Germinal center (tissue), 1 donor: ENCODE results near the gene TMEM120B.
"Not testable (repeated sequence)": the region's sequence is repeated elsewhere in the genome, so short reads cannot be mapped to it uniquely, and the experiment has no call there.

Source experiments
- DNase-seq: peaks from one replicate; pipeline ENCODE4 v3.0.0; 2012; ENCODE audit warnings: mixed read lengths, low spot score

Gene TMEM120B

DNA sequence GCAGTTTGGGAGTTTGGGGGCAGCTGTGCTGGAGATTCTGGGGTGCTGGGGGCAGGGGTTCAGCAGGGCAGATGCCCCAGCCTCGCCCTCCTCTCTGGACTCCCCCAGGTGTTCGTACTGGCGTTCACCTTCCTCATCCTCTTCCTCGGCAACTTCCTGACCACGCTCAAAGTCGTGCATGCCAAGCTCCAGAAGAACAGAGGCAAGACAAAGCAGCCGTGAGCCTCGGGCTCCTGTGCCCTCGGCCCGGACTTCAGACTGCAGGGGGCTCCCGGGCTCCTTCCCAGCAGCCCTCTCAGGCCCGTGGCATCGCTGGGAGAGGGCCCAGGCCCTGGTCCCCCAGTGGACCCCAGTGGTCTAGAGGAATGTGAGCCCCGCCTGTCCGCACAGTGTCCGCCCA, 62.9 kb downstream of the TMEM120B start:
- no peak for DNase-seq

DNA sequence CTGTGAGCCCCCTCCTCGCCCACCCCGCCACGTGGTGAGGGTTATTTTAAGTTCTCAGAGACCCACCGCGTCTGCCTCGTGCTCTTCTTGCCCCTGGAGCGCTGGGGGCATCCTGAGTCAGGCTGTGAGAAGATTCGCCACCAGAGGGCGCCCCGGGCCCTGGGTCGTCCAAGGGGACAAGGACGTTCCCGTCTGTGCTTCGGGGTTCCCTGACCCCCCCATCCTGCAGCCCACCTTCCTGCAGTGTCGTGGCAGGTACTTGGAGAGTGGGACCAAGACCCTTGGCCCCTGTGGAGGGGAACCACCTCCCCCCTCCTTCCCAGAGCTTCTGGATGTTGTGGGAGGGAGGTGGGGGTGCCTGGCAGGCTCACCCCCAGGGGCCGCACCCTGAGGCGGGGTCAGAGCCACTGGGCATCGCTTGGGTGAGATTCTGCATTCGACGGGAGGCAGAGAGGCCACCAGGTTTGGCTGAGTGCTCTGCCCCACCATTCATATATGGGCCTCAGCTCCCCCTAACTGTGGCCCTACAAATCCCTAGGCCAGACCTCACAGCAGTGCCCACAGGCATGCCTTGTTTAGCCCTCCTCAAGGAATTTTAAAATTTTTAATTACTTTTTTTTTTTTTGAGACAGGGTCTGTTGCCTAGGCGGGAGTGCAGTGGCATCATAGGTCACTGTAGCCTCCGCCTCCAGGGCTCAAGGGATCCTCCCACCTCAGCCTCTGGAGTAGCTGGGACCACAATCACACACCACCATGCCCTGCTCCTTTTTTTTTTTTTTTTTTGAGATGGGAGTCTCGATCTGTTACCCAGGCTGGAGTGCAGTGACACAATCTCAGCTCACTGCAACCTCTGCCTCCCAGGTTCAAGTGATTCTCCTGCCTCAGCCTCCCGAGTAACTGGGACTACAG, 63.9 kb downstream of the TMEM120B start:
- peak; percentile 87 for DNase-seq

DNA sequence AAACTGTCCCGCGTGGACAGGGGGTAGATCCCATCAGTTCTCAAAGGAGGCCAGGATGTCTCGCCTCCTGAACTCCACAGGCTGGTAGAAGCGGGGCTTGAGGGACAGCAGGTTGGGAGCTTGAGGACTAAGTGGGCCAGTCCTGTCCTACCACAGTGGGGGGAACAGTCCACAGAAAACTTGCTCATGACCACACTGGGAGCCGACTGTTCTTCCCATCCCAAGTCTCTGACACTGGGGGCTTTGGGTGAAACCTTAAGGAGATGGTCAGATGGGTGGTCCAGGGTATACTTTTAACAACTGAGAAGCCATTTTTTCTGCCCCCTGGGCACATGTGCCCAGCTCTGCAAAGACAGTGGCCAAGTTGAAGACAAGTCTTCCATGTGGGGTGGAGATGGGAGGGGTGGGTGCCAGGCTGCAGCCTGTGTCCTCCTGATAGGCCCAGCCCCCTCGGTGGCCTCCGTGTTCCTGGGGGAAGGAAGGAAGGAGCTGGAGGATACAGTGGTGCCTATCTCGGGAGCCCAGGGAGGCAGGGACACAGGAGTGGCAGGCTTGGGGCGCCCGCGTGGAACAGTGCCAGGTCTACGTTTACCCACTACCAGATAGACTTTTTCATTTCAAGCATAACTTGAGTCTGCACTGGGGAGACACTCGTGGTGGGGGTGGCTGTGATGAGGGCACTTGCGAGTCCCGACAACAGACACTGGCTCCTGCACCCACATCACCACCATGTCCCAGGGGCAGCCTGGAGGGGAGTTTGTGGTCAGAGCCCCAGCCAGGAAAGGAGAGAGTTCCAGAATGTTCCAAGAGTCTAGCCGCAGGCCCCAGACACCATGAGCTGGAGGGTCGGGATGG, 66.2 kb downstream of the TMEM120B start:
- DNase-seq: no peak

DNA sequence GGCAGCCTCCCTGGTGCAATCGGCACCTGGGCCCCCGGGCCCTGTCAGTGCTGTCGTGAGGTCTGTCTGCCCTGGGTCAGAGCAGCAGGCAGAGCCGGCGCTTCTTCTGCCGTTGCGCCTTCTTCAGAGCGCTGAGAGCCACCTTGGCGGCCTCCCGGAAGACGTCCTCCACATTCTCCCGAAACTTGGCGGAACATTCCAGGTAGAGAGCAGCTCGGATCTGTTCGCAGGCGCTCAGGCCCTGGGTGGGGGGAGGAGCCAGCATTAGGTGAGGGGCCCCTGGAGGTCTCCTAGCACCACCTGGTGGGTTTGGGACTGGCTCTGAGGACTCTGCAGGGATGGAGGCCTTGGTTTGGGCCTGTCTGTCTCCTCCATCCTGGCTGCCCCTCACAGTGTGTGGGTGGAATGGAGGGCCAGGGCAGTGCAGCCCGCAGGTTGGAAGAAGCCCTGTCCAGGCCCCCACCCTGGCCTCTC, 66.9 kb downstream of the TMEM120B start:
- no peak for DNase-seq

DNA sequence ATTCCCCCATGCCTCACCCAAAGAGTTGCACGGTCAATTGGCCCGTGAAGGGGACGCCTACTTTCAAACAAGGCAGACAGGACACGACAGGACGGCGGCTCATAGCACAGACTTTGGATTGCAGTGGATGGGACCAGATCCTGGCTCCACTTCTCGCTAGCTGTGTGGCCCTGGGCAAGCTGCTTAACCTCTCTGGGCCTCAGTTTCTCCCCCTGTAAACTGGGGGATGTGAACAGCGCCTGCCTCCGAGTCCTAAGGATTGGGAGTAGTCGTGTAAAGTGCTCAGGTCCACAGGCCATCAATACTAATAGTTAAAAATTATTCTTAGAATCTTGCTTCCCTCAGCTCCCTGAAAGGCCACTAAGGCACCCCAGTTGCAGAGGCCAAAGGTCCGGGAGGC, 67.9 kb downstream of the TMEM120B start:
- no peak for DNase-seq

DNA sequence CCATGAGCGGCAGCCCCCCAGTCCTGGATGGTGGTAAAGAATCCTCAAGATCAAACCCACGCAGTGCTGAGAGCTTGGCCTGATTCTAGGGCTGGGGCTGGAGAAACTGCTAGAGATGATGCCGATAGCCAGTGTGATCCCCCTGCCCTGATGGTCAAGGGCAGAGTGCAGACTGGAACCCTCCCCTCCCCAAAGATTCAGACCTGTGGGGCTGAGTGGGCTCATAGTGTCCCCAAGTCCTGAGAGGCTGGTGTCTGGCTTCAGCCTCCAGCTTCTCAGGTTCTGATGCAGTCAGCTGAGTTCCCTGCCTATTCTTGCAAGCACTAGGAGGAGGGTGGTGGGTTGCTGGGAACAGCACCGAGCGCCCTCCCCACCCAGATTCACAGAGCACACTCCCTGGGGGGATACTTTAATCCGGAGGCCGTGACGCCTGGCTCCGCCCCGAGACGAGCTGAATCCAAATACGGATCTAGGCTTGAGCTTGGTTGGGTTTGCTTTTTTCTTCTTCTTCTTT, 69.0 kb downstream of the TMEM120B start:
- peak; percentile 52 for DNase-seq

DNA sequence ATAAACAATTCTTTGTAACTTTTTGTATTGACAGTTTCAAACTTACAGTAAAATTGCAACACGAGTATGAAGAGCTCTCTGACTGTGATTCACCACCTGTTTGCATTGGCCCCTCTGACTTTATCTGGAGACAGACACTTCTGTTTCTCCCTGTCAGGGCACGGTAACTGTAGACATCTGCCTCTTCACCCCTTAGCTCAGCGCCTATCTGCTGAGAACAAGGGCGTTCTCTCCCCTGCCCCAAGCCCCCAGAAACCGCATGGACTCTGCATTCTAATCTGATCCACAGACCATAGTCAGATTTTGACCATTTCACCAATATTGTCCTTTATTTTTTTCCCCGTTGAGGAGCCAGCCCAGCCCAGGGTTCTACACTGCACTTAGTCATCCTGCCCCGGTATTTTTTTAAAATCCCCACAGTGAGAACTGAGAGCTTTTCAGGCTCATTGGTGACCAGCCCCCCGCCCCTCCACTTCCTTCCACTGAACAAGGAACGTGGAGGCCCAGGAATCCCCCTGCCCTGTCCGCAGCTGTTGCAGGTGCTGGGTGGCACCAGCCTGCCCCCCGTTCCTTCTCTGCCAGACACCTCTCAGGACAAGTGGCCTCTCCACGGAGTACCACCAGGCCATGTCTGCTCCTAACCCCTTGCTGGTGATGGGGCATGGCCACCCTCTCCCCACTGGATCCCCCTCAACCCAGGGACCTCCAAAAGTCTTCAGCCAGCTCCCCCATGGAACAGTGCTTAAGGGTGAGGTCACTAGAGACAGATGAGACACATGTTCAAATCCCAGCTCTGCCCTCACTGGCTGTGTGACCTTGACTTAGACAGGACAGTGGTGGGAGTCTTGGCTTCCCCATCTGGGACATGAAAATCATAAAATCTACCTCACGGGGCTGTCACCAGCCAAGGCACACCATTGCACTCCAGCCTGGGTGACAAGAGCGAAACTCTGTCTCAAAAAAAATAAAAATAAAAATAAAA, 69.7 kb downstream of the TMEM120B start:
- DNase-seq: peak; percentile 29

DNA sequence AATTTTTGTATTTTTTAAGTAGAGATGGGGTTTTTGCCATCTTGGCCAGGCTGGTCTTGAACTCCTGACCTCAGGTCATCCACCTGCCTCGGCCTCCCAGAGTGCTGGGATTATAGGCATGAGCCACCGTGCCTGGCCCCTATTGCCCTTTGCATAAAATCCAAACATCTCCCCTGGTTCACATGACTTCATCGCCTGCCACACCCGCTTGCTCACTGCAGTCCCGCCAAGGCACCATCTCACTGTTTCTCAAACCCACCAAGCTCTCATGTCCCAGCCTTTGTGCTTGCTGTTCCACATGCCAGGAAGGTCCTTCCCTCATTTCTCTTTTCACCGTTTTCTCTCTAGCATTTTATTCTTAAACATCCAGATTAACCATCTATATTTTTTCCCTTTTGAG, 71.2 kb downstream of the TMEM120B start:
- DNase-seq: no peak

DNA sequence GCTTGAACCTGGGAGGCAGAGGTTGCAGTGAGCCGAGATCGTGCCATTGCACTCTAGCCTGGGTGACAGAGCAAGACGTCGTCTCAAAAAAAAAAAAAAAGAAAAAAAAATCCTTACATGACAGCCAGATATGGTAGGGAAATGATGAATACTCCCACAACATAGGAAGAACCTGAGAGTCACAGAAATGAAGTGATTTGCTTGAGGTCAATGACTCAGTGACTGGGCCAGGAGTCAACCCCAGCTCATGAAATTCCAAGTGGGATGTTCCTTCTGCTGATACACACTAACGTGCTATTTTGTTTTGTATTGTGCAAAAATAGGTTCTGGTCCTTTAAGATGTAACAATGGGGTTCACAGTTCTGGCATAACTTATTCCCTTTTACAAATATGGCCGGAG, 71.9 kb downstream of the TMEM120B start:
- DNase-seq: no peak

DNA sequence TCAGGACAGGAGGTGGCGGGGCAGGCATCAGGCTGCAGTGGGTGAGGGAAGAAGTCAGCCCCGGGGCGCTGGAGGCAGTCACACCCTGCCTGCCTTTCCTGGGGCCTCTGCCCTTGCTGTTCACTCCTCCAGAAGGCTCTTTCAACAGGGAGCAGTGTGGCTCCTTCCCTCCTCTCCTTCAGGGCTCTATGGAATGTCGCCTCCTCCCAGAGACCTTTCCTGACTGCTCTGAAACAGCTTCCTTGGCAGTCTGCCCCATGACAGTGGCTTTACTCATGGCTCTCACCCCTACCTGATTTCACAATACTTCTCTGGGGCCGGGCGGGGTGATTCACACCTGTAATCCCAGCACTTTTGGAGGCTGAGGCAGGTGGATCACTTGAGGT, 73.9 kb downstream of the TMEM120B start:
- DNase-seq: no peak

DNA sequence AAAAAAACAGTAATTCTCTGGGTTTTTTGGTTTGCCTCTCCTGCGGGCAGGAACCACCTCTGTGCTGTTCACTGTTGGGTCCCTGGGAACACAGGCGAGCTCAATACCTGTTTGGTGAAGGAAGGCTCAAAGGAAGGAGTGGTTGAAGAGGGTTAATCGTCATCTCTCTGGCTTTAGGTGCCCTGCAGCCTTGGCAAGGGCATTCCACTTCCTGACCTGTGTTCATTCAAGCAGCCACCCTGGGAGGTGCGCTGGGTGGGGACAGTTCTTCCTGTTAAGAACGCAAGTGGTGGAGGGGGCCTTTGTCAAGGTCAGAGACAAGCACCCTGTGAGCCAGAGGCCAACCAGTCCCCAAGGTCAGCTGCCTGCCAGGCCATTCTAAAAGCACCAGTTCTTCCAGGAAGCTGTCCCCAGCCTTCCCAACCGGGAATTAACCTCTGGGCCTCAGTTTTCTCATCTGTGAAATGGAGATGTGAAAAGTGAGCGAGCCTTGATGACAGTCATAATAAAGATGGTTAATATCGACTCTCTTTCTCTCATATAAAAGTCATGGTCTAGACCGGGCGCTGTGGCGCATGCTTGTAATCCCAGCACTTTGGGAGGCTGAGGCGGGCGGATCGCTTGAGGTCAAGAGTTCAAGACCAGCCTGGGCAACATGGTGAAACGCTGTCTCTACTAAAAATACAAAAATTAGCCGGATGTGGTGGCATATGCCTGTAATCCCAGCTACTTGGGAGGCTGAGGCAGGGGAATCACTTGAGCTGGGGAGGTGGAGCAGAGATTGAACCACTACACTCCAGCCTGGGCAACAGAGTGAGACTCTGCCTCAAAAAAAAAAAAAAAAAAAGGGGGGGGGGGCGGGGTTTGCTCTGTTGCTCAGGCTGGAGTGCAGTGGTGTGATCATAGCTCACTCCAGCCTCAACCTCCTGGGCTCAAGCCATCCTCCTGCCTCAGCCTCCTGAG, 74.8 kb downstream of the TMEM120B start:
- no peak for DNase-seq

DNA sequence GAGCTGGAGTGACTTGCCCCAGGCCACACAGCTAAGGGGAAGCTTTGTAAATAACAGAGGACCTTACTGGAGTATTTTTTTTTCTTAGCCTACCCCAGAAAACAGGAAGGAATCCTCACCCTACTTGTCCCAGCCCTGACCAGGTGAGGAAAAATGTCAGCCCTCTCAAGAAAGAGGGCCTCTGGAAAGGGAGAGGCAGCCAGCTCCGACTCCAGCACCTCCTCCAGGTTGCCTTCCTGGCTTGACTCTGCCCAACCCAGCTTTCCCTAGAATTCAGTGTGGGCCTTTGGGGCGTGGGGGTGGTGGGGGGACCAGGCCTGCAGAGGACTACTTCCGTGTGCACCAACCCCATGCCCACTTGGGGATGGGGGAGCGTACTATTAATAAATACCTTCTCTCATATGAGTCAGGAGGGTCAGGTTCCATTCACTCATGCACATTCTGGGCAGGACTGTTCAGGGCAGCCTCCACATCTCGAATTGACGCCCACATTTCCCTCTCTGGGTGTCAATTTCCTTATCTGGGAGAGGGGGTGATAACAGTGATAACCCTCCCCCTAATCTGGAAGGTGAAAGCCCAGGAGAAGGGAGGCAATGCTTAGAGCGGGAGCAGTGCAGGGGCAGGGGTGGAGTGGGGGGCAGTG, 75.7 kb downstream of the TMEM120B start:
- DNase-seq: no peak

DNA sequence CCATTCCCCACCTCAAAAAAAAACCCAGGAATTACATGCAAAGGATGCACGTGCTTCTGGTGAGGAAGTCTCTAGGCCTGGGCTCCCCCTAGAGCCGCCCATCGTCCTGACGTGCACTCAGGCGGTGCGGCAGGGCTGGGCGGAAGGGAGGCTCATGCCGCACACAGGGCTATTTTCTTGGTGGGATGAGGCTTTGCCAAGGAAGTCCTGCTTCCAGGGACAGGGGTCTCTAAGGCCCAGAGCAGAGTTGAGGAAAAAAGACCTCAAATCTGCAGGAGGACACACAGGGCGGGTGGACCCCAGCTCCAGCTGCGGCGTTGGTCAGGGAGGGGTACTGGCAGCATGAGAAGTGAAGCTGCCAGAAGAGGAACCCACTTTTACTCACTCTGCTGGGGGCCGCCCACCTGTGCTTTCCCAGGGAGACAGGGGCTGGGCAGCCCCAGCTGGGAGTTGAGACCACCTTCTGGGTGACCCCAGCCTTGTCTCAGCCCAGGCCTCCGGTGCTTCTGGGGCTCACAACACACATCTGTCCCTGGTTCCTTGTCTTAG, 76.8 kb downstream of the TMEM120B start:
- DNase-seq: peak; percentile 45

DNA sequence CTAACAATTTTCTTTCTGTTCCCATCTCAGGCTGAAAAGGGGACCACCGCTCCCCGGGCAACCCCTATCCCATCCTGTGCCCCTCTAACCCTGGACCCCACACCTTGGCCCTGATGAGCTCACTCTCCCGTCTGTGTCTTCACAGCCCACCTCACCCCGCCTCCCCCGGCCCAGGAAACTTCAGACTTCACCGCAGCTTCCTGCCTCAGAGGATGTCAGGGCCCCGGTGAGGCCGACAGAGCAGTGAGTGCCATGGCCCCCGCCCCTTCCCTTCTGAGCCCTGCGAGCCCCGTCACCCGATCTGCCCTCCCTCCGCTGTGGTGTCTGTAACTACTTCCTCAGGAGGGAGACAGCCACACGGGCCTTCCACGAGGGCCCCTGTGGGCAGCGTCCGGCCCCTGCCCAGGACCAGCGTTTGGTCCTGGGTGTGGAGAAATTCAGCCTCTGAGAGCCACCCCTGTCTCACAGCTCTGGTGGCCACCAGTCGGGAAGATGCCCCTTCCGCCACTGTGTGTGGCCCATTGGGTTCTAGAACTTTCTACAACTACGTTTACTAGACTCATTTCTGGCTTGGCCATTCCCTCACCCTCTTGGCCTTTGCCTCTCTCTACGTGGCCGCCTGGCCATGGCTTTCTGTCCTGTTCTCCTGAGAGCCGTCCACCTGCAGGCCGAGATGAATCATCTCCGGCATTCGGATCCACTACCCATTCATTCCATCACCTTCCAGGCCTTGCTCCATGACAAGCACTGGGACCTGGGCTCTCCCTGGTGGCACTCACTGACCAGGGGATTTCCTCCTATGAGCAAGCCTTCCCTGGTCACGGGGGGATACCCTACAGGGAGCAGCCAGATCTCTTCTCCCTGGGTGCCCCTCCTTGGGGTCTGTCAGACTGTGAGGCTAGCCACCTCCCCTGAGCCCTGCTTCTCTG, 77.5 kb downstream of the TMEM120B start:
- peak; percentile 85 for DNase-seq

DNA sequence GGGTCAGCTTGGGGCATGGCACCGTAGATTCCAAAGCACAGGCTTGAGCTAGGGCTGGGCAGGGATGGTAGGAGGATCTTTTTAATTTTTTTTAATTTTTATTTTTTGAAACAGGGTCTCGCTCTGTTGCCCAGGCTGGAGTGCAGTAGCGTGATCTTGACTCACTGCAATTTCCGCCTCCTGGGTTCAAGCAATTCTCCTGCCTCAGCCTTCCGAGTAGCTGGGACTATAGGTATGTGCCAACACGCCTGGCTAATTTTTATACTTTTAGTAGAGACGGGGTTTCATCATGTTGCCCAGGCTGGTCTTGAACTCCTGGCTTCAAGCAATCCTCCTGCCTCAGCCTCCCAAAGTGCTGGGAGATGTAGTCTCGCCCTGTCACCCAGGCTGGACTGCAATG, 78.2 kb downstream of the TMEM120B start:
- DNase-seq: not testable (repeated sequence)

DNA sequence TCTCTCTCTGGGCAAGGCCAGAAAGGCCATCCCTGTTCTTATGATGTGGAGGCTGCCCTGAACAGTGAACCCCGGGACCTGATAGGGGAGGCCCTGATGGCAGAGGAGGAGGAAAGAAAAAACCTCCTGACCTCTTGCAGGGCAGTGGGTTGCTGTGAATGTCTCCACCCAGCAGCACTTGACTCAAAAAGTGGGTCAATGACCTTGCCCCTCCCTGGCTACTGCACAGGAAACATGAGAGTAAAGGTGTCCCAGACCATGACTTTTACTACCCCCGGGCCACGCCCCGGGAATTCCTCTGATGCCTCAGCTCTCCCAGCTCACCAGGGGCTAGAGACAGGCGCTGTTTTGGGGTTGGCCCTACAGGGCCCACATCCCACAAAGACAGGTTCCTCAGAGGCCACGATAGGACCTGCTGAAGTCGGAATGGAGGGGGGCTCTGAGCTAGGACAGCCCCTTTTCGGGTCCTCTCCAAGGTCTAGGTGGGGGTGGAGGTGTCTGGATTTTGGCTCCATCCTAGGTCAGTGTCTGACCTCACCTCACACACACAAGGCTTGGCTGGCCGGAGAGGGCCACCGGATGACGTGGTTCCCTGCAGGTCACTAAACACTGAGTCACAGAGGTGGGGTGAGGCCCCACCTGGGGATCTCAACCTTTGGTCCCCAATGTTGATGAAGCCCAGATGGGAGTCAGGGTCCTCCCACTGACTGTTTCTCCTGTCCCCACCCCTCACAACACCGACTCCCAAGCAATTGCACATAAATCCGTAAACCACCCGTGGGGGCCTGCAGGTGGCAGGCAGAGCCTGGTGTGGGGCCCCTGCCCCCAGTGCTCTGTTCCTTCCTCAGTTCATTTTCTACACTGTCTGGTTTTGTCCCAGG, 79.4 kb downstream of the TMEM120B start:
- DNase-seq: no peak
